GM12891 (cell line): ENCODE data around the gene RBM3.

Source experiments
- DNase-seq: peaks from one replicate; pipeline ENCODE4 v3.0.0; 2011; ENCODE audit warnings: low spot score; ENCODE audit not compliant: insufficient read length
- FAIRE-seq: peaks from 2 replicates; lab custom pipeline; 2011; peaks lifted over from hg19 to GRCh38; lab: Jason Lieb, UNC
- PAX5 ChIP-seq: IDR thresholded peaks from 2 replicates; pipeline ENCODE4 v1.6.1; 2011; ENCODE audit warnings: low read length, moderate library complexity, mild to moderate bottlenecking; ENCODE audit not compliant: insufficient read depth, severe bottlenecking
- POLR2A ChIP-seq: IDR thresholded peaks from 2 replicates; pipeline ENCODE4 v1.6.1; 2011; ENCODE audit warnings: low read depth, low read length, control low read depth
- POLR2AphosphoS5 ChIP-seq: IDR thresholded peaks from 2 replicates; pipeline ENCODE4 v1.6.1; 2011; ENCODE audit warnings: low read depth, low read length, control low read depth
- POU2F2 ChIP-seq: IDR thresholded peaks from 2 replicates; pipeline ENCODE4 v1.6.1; 2011; ENCODE audit warnings: low read depth, mild to moderate bottlenecking, control low read depth, low read length, moderate library complexity
- SPI1 ChIP-seq: IDR thresholded peaks from 2 replicates; pipeline ENCODE4 v1.6.1; 2011; ENCODE audit warnings: low read depth, low read length, control low read depth
- TAF1 ChIP-seq: IDR thresholded peaks from 2 replicates; pipeline ENCODE4 v1.6.1; 2011; ENCODE audit warnings: low read depth, low read length, control low read depth

The RBM3 gene

GRCh38 chrX:48592971-48593370 lies 18.7 kb downstream of the RBM3 start:
- FAIRE-seq = no peak
- no peak for TF ChIP-seq TAF1
- no peak for TF ChIP-seq SPI1
- no peak for TF ChIP-seq POLR2AphosphoS5
- no peak for TF ChIP-seq POU2F2
- TF ChIP-seq PAX5 = no peak
- TF ChIP-seq POLR2A = no peak
- DNase-seq = no peak

- DNase-seq = no peak
- TF ChIP-seq POLR2AphosphoS5 (no peak), PAX5 (no peak), POU2F2 (no peak), SPI1 (no peak), TAF1 (no peak), POLR2A (no peak)
- FAIRE-seq = no peak
Measured at GRCh38 chrX:48595929-48596328, 21.6 kb downstream of the RBM3 start.

- TF ChIP-seq POU2F2 (no peak), POLR2AphosphoS5 (peak; percentile 60; the same call in 1 of the 2 replicates), POLR2A (peak; percentile 51; the same call in 1 of the 2 replicates)
- FAIRE-seq (peak; percentile 100), DNase-seq (peak; percentile 78)
Measured at GRCh38 chrX:48597353-48598264, 23.3 kb downstream of the RBM3 start, which contains the start of gene WDR13. Gene WDR13 (plus strand): TSS chrX:48597492. CDS start chrX:48597997, 505 bp downstream.

- FAIRE-seq = peak; percentile 58
- TF ChIP-seq POLR2A (no peak), PAX5 (no peak), TAF1 (no peak), SPI1 (no peak), POLR2AphosphoS5 (no peak), POU2F2 (no peak)
- no peak for DNase-seq
Measured at GRCh38 chrX:48598614-48599013, 24.3 kb downstream of the RBM3 start.

- DNase-seq (no peak), FAIRE-seq (no peak)
- TF ChIP-seq SPI1 (no peak), PAX5 (no peak), POLR2AphosphoS5 (no peak)
Measured at GRCh38 chrX:48599341-48599740, 25.1 kb downstream of the RBM3 start.

- FAIRE-seq = no peak
- TF ChIP-seq TAF1 = no peak
- TF ChIP-seq SPI1 = no peak
- TF ChIP-seq POU2F2 = no peak
- TF ChIP-seq POLR2A = no peak
Measured at GRCh38 chrX:48600226-48600625, 25.9 kb downstream of the RBM3 start.

GRCh38 chrX:48601741-48602394 lies 27.6 kb downstream of the RBM3 start:
- FAIRE-seq (no peak), DNase-seq (no peak)
- TF ChIP-seq TAF1 = no peak
- no peak for TF ChIP-seq POLR2AphosphoS5
- TF ChIP-seq POU2F2 = no peak
- no peak for TF ChIP-seq PAX5
- no peak for TF ChIP-seq POLR2A
- no peak for TF ChIP-seq SPI1

More at GRCh38 chrX:48600226-48600625, 25.9 kb downstream of the RBM3 start:
- DNase-seq = no peak

- TF ChIP-seq POLR2A = no peak
- TF ChIP-seq TAF1 = no peak
- TF ChIP-seq POLR2AphosphoS5 = no peak
- no peak for TF ChIP-seq POU2F2
- TF ChIP-seq PAX5 = no peak
- no peak for TF ChIP-seq SPI1
- FAIRE-seq = no peak
- DNase-seq = no peak
Measured at GRCh38 chrX:48604701-48605100, 30.4 kb downstream of the RBM3 start.

GRCh38 chrX:48606091-48606490 lies 31.8 kb downstream of the RBM3 start:
- FAIRE-seq (peak; percentile 23), DNase-seq (no peak)
- TF ChIP-seq POLR2AphosphoS5 = no peak
- no peak for TF ChIP-seq PAX5
- no peak for TF ChIP-seq POLR2A
- no peak for TF ChIP-seq TAF1
- TF ChIP-seq SPI1 = no peak
- TF ChIP-seq POU2F2 = no peak
